ENCODE data around the gene PALM2AKAP2. TPM values are rescaled to one million over a fixed set of nuclear protein-coding genes. Genes with fewer than 3 reads are reported as not detected.

The PALM2AKAP2 gene
- total RNA-seq, 2 experiments from 2014 or later = not detected

DNA sequence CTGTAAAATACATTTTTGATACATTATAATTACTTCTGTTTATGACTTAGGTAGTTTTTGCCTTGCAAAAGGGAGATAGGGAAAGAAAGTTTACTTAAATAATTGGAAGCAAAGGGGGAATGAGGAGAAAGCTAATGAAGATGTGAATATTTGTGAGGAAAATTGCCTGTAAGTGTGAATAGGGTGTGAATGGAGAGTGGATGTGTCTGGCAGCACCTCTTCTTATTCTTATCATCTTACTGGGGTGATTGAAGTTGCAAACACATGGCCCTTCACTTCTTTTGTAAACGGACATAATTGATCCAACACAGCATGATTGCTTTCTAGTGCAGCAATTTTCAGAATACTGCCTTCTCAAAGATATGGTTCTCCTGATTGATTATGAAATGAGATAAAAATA lies 46.6 kb downstream of the PALM2AKAP2 start:
- no peaks in the 10 kb centered on the region for H3K4me1 ChIP-seq (ENCODE audit: insufficient read depth, low read length, poor library complexity, severe bottlenecking)
- H3K79me2 ChIP-seq (ENCODE audit: insufficient read depth, low read depth, low read length) = no peaks in the 10 kb centered on the region
- H3K9me2 ChIP-seq (ENCODE audit: insufficient read depth, low read length) = no peaks in the 10 kb centered on the region
- no peak overlapping the region for H2AFZ ChIP-seq (ENCODE audit: low read length)
- H3K36me3 ChIP-seq (ENCODE audit: insufficient read depth, low read length) = no peaks in the 10 kb centered on the region
- no peaks in the 10 kb centered on the region for H4K20me1 ChIP-seq (ENCODE audit: insufficient read depth, low read length)
- intact Hi-C loops (cut with micrococcal nuclease; ENCODE audit: unreplicated experiment) = no loop called here
- no peak overlapping the region for H3K4me3 ChIP-seq (ENCODE audit: low read depth, low read length, poor library complexity, severe bottlenecking)
- H3K4me2 ChIP-seq (ENCODE audit: low read length) = no peak overlapping the region
- no peak for DNase-seq (ENCODE audit: low spot score)
- POLR2A ChIA-PET = no interaction called here
- TF ChIP-seq EZH2phosphoT487 (IDR thresholded peaks at IDR 0.05; ENCODE audit: borderline replicate concordance, low read depth, low read length) = no peak
- TF ChIP-seq, protein P1, sequence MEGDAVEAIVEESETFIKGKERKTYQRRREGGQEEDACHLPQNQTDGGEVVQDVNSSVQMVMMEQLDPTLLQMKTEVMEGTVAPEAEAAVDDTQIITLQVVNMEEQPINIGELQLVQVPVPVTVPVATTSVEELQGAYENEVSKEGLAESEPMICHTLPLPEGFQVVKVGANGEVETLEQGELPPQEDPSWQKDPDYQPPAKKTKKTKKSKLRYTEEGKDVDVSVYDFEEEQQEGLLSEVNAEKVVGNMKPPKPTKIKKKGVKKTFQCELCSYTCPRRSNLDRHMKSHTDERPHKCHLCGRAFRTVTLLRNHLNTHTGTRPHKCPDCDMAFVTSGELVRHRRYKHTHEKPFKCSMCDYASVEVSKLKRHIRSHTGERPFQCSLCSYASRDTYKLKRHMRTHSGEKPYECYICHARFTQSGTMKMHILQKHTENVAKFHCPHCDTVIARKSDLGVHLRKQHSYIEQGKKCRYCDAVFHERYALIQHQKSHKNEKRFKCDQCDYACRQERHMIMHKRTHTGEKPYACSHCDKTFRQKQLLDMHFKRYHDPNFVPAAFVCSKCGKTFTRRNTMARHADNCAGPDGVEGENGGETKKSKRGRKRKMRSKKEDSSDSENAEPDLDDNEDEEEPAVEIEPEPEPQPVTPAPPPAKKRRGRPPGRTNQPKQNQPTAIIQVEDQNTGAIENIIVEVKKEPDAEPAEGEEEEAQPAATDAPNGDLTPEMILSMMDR (conservative IDR thresholded peaks at IDR 0.05; ENCODE audit: low read length) = no peak
- BruUV-seq (replicated peaks) = no TSS peak
- H3K27ac ChIP-seq (ENCODE audit: low read depth, low read length, poor library complexity, severe bottlenecking) = no peak overlapping the region
- CTCF ChIA-PET (ENCODE audit: unreplicated experiment) = no interaction called here
- no peaks in the 10 kb centered on the region for H3K9me3 ChIP-seq (ENCODE audit: low read length)

DNA sequence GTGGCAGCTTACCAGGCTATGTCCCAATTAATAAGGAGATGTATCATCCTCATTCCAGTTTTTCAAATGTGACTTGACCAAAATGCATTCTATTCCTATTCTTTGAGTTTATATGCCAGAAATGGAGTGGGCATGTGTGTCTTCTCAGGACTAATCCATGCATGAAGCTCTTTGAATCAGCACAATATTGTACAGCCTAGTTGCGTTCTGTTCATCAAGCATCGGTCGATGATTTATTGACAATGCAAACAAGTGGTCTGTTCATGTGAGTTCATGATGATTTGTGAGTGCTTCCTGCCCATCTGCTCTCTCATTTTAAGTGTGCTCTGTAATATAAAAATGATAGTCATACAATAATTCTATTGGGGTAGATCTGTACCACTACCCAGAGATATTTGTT lies 48.3 kb downstream of the PALM2AKAP2 start:
- H3K4me1 ChIP-seq (ENCODE audit: insufficient read depth, low read length, poor library complexity, severe bottlenecking) = no peaks in the 10 kb centered on the region
- no peak for DNase-seq (ENCODE audit: low spot score)
- CTCF ChIA-PET (ENCODE audit: unreplicated experiment) = no interaction called here
- no peaks in the 10 kb centered on the region for H3K9me2 ChIP-seq (ENCODE audit: insufficient read depth, low read length)
- POLR2A ChIA-PET = interaction anchor here (0.7 kb wide), 1 partner anchor 254 kb away, joined by 3 read pairs; no protein-coding TSS in a partner anchor
- no peak overlapping the region for H2AFZ ChIP-seq (ENCODE audit: low read length)
- H3K9me3 ChIP-seq (ENCODE audit: low read length) = no peaks in the 10 kb centered on the region
- H3K79me2 ChIP-seq (ENCODE audit: insufficient read depth, low read depth, low read length) = no peaks in the 10 kb centered on the region
- H3K27ac ChIP-seq (ENCODE audit: low read depth, low read length, poor library complexity, severe bottlenecking) = no peak overlapping the region
- BruUV-seq (replicated peaks) = no TSS peak
- no peaks in the 10 kb centered on the region for H4K20me1 ChIP-seq (ENCODE audit: insufficient read depth, low read length)
- H3K4me2 ChIP-seq (ENCODE audit: low read length) = no peak overlapping the region
- no peak for TF ChIP-seq EZH2phosphoT487 (IDR thresholded peaks at IDR 0.05; ENCODE audit: borderline replicate concordance, low read depth, low read length)
- TF ChIP-seq, protein P1 (conservative IDR thresholded peaks at IDR 0.05; ENCODE audit: low read length) = no peak
- H3K4me3 ChIP-seq (ENCODE audit: low read depth, low read length, poor library complexity, severe bottlenecking) = no peak overlapping the region
- no peaks in the 10 kb centered on the region for H3K36me3 ChIP-seq (ENCODE audit: insufficient read depth, low read length)
- intact Hi-C loops (cut with micrococcal nuclease; ENCODE audit: unreplicated experiment) = no loop called here

All from OCI-LY7 (cell line).